Kidney (tissue), 14 donors: ENCODE data around the gene RAMACL. TPM values are rescaled to one million over a fixed set of nuclear protein-coding genes. Genes with fewer than 3 reads are reported as not detected.

Source experiments
- DNase-seq, 5 donors: peaks; one replicate each; pipeline ENCODE4 v3.0.0-alpha.2; 2013 to 2020
- FAIRE-seq: peaks from 2 replicates; lab custom pipeline; 2012; peaks lifted over from hg19 to GRCh38; lab: Jason Lieb, UNC
- H3K27ac ChIP-seq, 2 donors: one replicate each; pipeline ENCODE4 v1.7.0; 2013; ENCODE audit warnings: low read depth in 2 of 2, low read length in 2 of 2, inconsistent platforms in 1 of 2
- H3K27me3 ChIP-seq: one replicate; pipeline ENCODE4 v1.7.1; 2013; ENCODE audit warnings: low read length, inconsistent platforms; ENCODE audit not compliant: control insufficient read depth, insufficient read depth
- H3K36me3 ChIP-seq, 3 donors: one replicate each; pipeline versions ENCODE4 v1.7.0 to v1.7.1; 2013; ENCODE audit warnings: low read length in 3 of 3, control low read depth in 1 of 3, inconsistent platforms in 1 of 3; ENCODE audit not compliant: insufficient read depth in 3 of 3, control insufficient read depth in 2 of 3
- H3K4me1 ChIP-seq, 3 donors: one replicate each; pipeline versions ENCODE4 v1.7.0 to v1.7.1; 2013; ENCODE audit warnings: low read length in 3 of 3, inconsistent platforms in 1 of 3, low read depth in 1 of 3; ENCODE audit not compliant: control insufficient read depth in 2 of 3, insufficient read depth in 2 of 3
- H3K4me3 ChIP-seq, 3 donors: one replicate each; pipeline versions ENCODE4 v1.7.0 to v1.8.1; 2013; ENCODE audit warnings: low read length in 3 of 3, control low read depth in 1 of 3, inconsistent platforms in 1 of 3
- H3K9ac ChIP-seq, 3 donors: one replicate each; pipeline versions ENCODE4 v1.7.0 to v1.7.1; 2013; ENCODE audit warnings: low read length in 3 of 3, control low read depth in 1 of 3, inconsistent platforms in 1 of 3
- H3K9me3 ChIP-seq, 3 donors: one replicate each; pipeline versions ENCODE4 v1.7.0 to v1.7.1; 2013; ENCODE audit warnings: low read length in 3 of 3, control low read depth in 1 of 3, inconsistent platforms in 1 of 3; ENCODE audit not compliant: control insufficient read depth in 2 of 3, insufficient read depth in 1 of 3
- CTCF ChIP-seq: IDR thresholded peaks from 3 replicates; pipeline ENCODE4 v1.5.1; 2012; ENCODE audit warnings: mild to moderate bottlenecking, moderate library complexity, borderline replicate concordance; ENCODE audit not compliant: insufficient read depth; ENCODE audit errors: extremely low read depth
- intact Hi-C: fragments of 100-400 bp; cut with DNase I; formaldehyde crosslinking; loops from one replicate; pipeline ENCODE4 v1.11.1; 2022
- polyA plus RNA-seq: library from polyadenylated mRNA; stranded (reverse); fragments of 350-450 nt; fragmentation: Illumina TruSeq; extraction: RNeasy Lipid Tissue Mini Kit (QIAGEN cat#74804); gene quantifications from one replicate; pipeline ENCODE4 v1.2.3, GENCODE V29; 2014; ENCODE audit warnings: low read depth, low replicate concordance; ENCODE audit not compliant: insufficient read depth
- total RNA-seq: library from RNA; stranded (reverse); fragmentation: NEBNext Ultra II Directional; extraction: Animal tissue kit (Norgen Biotek cat#: 25700); gene quantifications from one replicate; pipeline ENCODE4 v1.2.1, GENCODE V29; 2021
- donor health status: control.
- donor health status: control.
- donor health status: control.
- donor health status: control.
- donor health status: control.
- donor health status: DM: yes; HTN: yes; CAD: no.
- donor health status: Normal renal cell carcinoma (clear cell type).

Gene RAMACL
- total and polyA plus RNA-seq, 2 donors from 2014 or later = 1.9 TPM; not detected in 1

GRCh38 chr6:166538297-166539010 is 48.0 kb downstream of the RAMACL start:
- FAIRE-seq (no peak), DNase-seq (no peak)
- H3K27ac ChIP-seq = no peak overlapping the region
- no peaks in the 10 kb centered on the region for H3K27me3 ChIP-seq
- no peak overlapping the region for H3K4me3 ChIP-seq
- intact Hi-C loops = no loop called here
- no peak overlapping the region for H3K9ac ChIP-seq
- H3K9me3 ChIP-seq = no peaks in the 10 kb centered on the region
- TF ChIP-seq CTCF = no peak
- no peaks in the 10 kb centered on the region for H3K4me1 ChIP-seq
- H3K36me3 ChIP-seq = peaks cover 0 to 5% (median 0%) of the 10 kb centered on the region in 3 donors

GRCh38 chr6:166534658-166535406 is 51.6 kb downstream of the RAMACL start:
- Histone ChIP-seq H3K27me3 (no peaks in the 10 kb centered on the region), H3K4me1 (no peaks in the 10 kb centered on the region), H3K27ac (no peak overlapping the region), H3K4me3 (no peak overlapping the region), H3K9ac (no peak overlapping the region), H3K9me3 (no peaks in the 10 kb centered on the region), H3K36me3 (peaks cover 0 to 5% (median 3%) of the 10 kb centered on the region in 3 donors)
- FAIRE-seq (no peak), DNase-seq (no peak)
- intact Hi-C loops = no loop called here
- TF ChIP-seq CTCF = no peak

GRCh38 chr6:166533205-166533824 is 53.2 kb downstream of the RAMACL start:
- H3K27me3 ChIP-seq = no peaks in the 10 kb centered on the region
- no peak overlapping the region for H3K4me3 ChIP-seq
- H3K9me3 ChIP-seq = no peaks in the 10 kb centered on the region
- no peak for DNase-seq
- H3K27ac ChIP-seq = no peak overlapping the region
- H3K9ac ChIP-seq = no peak overlapping the region
- intact Hi-C loops = no loop called here
- no peak for TF ChIP-seq CTCF
- peaks cover 0 to 5% (median 3%) of the 10 kb centered on the region in 3 donors for H3K36me3 ChIP-seq
- FAIRE-seq = no peak
- no peaks in the 10 kb centered on the region for H3K4me1 ChIP-seq

Other genes starting within 250 kb of the RAMACL start
- 48.3 TPM for gene SFT2D1, start 244.1 kb downstream of the RAMACL start, total RNA-seq
- gene SFT2D1, start 244.1 kb downstream of the RAMACL start, polyA plus RNA-seq = 73.2 TPM
- gene MPC1, start 203.7 kb downstream of the RAMACL start, total RNA-seq = 74.1 TPM
- 313 TPM for gene MPC1, start 203.7 kb downstream of the RAMACL start, polyA plus RNA-seq
- 61.2 TPM for gene RPS6KA2, start 40.6 kb upstream of the RAMACL start, total RNA-seq
- 12.3 TPM for gene RPS6KA2, start 40.6 kb upstream of the RAMACL start, polyA plus RNA-seq